ENCODE results near the gene DUOX1.

DUOX1 gene

GRCh38 chr15:45138814-45139765, 9.3 kb downstream of the DUOX1 start:
- TF ChIP-seq POLR2AphosphoS5 (IDR thresholded peaks at IDR 0.05; ENCODE audit: low read depth, low read length), result no peak
- TF ChIP-seq POLR2A (IDR thresholded peaks at IDR 0.05; ENCODE audit: low read depth, low read length), result no peak
- TF ChIP-seq TAF1 (IDR thresholded peaks at IDR 0.05; ENCODE audit: borderline replicate concordance, low read depth, low read length), result no peak
- FAIRE-seq, result no peak
- no peak for DNase-seq (ENCODE audit: insufficient read length)

GRCh38 chr15:45139770-45140169, 10.0 kb downstream of the DUOX1 start:
- FAIRE-seq (no peak), DNase-seq (ENCODE audit: insufficient read length) (no peak)
- no peak for TF ChIP-seq POLR2A (IDR thresholded peaks at IDR 0.05; ENCODE audit: low read depth, low read length)
- no peak for TF ChIP-seq POLR2AphosphoS5 (IDR thresholded peaks at IDR 0.05; ENCODE audit: low read depth, low read length)
- no peak for TF ChIP-seq TAF1 (IDR thresholded peaks at IDR 0.05; ENCODE audit: borderline replicate concordance, low read depth, low read length)

DNA sequence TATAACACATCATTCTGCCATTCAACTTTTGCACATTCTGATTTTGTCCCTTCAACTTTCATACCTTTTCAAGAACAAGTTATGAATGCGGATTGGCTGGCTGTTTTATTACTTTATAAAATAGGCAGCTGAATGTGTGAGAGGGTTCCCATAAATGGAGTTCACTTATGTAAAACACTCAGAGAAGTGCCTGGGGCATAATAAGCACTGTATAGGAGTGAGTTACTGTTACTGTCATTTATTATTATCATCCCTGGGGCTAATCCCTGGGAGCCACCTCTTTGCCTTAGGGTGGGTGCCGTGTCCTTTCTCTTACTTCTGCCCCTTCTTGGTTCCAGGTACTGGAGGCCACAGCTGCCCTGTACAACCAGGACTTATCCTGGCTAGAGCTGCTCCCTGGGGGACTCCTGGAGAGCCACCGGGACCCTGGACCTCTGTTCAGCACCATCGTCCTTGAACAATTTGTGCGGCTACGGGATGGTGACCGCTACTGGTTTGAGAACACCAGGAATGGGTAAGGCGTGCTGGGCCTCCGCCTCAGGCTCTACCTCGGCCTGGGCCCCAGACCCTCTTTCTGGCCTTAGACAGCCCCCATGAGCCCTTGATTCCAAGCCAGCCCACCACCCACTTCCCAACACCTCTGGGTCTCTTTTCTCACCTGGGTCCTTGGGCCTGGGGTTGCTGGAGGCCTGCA, 10.9 kb downstream of the DUOX1 start:
- TF ChIP-seq POLR2AphosphoS5 (IDR thresholded peaks at IDR 0.05; ENCODE audit: low read depth, low read length) (no peak), TAF1 (IDR thresholded peaks at IDR 0.05; ENCODE audit: borderline replicate concordance, low read depth, low read length) (no peak), POLR2A (IDR thresholded peaks at IDR 0.05; ENCODE audit: low read depth, low read length) (no peak)
- no peak for FAIRE-seq
- DNase-seq (ENCODE audit: insufficient read length), result no peak

DNA sequence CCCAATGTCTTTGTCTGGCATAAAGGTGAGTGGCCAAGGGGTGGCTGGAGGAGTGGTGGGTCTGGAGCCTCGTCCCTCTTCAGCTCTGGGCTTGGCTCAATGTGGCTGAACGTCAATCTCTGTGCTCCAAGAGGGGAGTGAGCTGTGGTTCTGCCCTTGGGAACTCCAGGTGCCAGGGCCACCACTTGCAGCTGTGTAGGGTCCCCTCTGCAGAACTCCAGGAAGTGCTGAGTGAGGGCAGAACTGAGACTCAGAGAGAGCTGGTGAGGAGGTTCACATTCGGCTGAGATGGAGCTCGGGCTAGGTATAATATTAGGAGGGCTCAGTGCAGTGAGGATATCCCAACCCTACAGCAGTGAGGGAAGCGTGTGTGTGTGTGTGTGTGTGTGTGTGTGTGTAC, 11.6 kb downstream of the DUOX1 start:
- TF ChIP-seq POLR2AphosphoS5 (IDR thresholded peaks at IDR 0.05; ENCODE audit: low read depth, low read length) (no peak), POLR2A (IDR thresholded peaks at IDR 0.05; ENCODE audit: low read depth, low read length) (no peak)
- DNase-seq (ENCODE audit: insufficient read length) (no peak), FAIRE-seq (no peak)

DNA sequence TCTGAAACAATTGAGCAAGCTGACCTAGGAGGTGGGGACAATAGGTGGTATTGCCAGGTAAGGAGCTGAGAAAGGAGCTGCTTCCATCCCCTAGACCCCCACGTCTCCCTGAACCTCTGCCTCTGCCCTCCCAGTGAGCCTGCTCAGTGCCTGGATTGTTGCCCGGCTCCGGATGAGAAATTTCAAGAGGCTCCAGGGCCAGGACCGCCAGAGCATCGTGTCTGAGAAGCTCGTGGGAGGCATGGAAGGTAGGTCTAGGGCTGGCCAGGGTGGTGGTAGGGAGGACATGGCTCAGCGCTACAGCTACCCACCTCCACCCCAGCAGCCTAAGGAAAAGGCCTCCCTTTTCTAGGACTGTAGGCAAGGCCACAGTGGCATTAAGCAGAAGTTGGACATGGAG, 13.3 kb downstream of the DUOX1 start:
- DNase-seq (ENCODE audit: insufficient read length) (no peak), FAIRE-seq (no peak)
- TF ChIP-seq POLR2A (IDR thresholded peaks at IDR 0.05; ENCODE audit: low read depth, low read length) (no peak), POLR2AphosphoS5 (IDR thresholded peaks at IDR 0.05; ENCODE audit: low read depth, low read length) (no peak), TAF1 (IDR thresholded peaks at IDR 0.05; ENCODE audit: borderline replicate concordance, low read depth, low read length) (no peak)

- no peak for DNase-seq (ENCODE audit: insufficient read length)
- TF ChIP-seq POLR2A (IDR thresholded peaks at IDR 0.05; ENCODE audit: low read depth, low read length) (no peak), POLR2AphosphoS5 (IDR thresholded peaks at IDR 0.05; ENCODE audit: low read depth, low read length) (no peak), TAF1 (IDR thresholded peaks at IDR 0.05; ENCODE audit: borderline replicate concordance, low read depth, low read length) (no peak)
- no peak for FAIRE-seq
Measured at GRCh38 chr15:45143946-45144345, 14.2 kb downstream of the DUOX1 start.

GRCh38 chr15:45144775-45145174, 15.0 kb downstream of the DUOX1 start:
- FAIRE-seq (no peak), DNase-seq (ENCODE audit: insufficient read length) (no peak)
- TF ChIP-seq POLR2A (IDR thresholded peaks at IDR 0.05; ENCODE audit: low read depth, low read length) (no peak), TAF1 (IDR thresholded peaks at IDR 0.05; ENCODE audit: borderline replicate concordance, low read depth, low read length) (no peak), POLR2AphosphoS5 (IDR thresholded peaks at IDR 0.05; ENCODE audit: low read depth, low read length) (no peak)

DNA sequence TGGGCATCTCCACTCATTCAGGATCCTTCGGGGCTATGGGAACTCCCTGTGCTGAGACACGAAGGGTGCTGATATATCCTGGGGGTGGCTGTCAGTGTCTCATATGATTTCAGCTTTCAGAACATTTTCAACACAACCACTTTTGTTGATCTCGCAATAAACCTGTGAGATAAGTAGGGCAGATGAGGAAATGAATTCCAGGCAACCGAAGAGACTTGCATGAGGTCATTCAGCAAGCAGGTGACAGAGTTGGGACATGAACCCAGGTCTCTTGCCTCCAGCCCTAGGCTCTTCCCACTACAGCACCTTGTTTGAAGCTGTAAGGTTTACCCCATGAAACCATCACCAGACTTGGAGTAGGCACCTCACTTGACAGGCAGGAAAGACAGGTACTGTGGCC, 16.6 kb downstream of the DUOX1 start:
- TF ChIP-seq POLR2A (IDR thresholded peaks at IDR 0.05; ENCODE audit: low read depth, low read length), result no peak
- no peak for TF ChIP-seq TAF1 (IDR thresholded peaks at IDR 0.05; ENCODE audit: borderline replicate concordance, low read depth, low read length)
- no peak for TF ChIP-seq POLR2AphosphoS5 (IDR thresholded peaks at IDR 0.05; ENCODE audit: low read depth, low read length)
- FAIRE-seq (no peak), DNase-seq (ENCODE audit: insufficient read length) (no peak)

- DNase-seq (ENCODE audit: insufficient read length), result no peak
- TF ChIP-seq POLR2A (IDR thresholded peaks at IDR 0.05; ENCODE audit: low read depth, low read length) (no peak), TAF1 (IDR thresholded peaks at IDR 0.05; ENCODE audit: borderline replicate concordance, low read depth, low read length) (no peak), POLR2AphosphoS5 (IDR thresholded peaks at IDR 0.05; ENCODE audit: low read depth, low read length) (no peak)
- FAIRE-seq, result no peak
Measured at GRCh38 chr15:45147606-45148005, 17.8 kb downstream of the DUOX1 start.

GRCh38 chr15:45148076-45149059, 18.6 kb downstream of the DUOX1 start:
- FAIRE-seq (no peak), DNase-seq (ENCODE audit: insufficient read length) (no peak)
- TF ChIP-seq POLR2AphosphoS5 (IDR thresholded peaks at IDR 0.05; ENCODE audit: low read depth, low read length), result no peak
- TF ChIP-seq TAF1 (IDR thresholded peaks at IDR 0.05; ENCODE audit: borderline replicate concordance, low read depth, low read length), result no peak
- TF ChIP-seq POLR2A (IDR thresholded peaks at IDR 0.05; ENCODE audit: low read depth, low read length), result no peak

- no peak for TF ChIP-seq TAF1 (IDR thresholded peaks at IDR 0.05; ENCODE audit: borderline replicate concordance, low read depth, low read length)
- no peak for TF ChIP-seq POLR2AphosphoS5 (IDR thresholded peaks at IDR 0.05; ENCODE audit: low read depth, low read length)
- no peak for TF ChIP-seq POLR2A (IDR thresholded peaks at IDR 0.05; ENCODE audit: low read depth, low read length)
- FAIRE-seq (no peak), DNase-seq (ENCODE audit: insufficient read length) (no peak)
Measured at GRCh38 chr15:45149060-45149459, 19.3 kb downstream of the DUOX1 start.

Data from GM12892 (cell line).